Measurements from ENCODE around the gene COBL.

- TF ChIP-seq, protein P1, sequence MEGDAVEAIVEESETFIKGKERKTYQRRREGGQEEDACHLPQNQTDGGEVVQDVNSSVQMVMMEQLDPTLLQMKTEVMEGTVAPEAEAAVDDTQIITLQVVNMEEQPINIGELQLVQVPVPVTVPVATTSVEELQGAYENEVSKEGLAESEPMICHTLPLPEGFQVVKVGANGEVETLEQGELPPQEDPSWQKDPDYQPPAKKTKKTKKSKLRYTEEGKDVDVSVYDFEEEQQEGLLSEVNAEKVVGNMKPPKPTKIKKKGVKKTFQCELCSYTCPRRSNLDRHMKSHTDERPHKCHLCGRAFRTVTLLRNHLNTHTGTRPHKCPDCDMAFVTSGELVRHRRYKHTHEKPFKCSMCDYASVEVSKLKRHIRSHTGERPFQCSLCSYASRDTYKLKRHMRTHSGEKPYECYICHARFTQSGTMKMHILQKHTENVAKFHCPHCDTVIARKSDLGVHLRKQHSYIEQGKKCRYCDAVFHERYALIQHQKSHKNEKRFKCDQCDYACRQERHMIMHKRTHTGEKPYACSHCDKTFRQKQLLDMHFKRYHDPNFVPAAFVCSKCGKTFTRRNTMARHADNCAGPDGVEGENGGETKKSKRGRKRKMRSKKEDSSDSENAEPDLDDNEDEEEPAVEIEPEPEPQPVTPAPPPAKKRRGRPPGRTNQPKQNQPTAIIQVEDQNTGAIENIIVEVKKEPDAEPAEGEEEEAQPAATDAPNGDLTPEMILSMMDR (IDR thresholded peaks at IDR 0.05 in 2 of 3, conservative IDR thresholded peaks at IDR 0.05 in 1 of 3; ENCODE audit: insufficient read depth in 2 of 3, low read depth in 1 of 3, low read length in 3 of 3) = no peak
- TF ChIP-seq MBD1 (CRISPR knock-in tag; IDR thresholded peaks at IDR 0.05) (no peak), POLR2AphosphoS5 (IDR thresholded peaks at IDR 0.05; ENCODE audit: control insufficient read depth, insufficient read depth, low read depth, low read length) (no peak), NFXL1 (CRISPR knock-in tag; IDR thresholded peaks at IDR 0.05) (no peak), MED1 (CRISPR knock-in tag; IDR thresholded peaks at IDR 0.05; ENCODE audit: borderline replicate concordance) (no peak), FOXA1 (IDR thresholded peaks at IDR 0.05; ENCODE audit: borderline replicate concordance) (no peak), FOXJ3 (CRISPR knock-in tag; IDR thresholded peaks at IDR 0.05) (no peak), ZNF134 (CRISPR knock-in tag; conservative IDR thresholded peaks at IDR 0.05) (no peak), ESRRA (IDR thresholded peaks at IDR 0.05; ENCODE audit: borderline replicate concordance, low read depth) (no peak), POLR2AphosphoS2 (IDR thresholded peaks at IDR 0.05; ENCODE audit: low read length) (no peak), TEAD1 (CRISPR knock-in tag; IDR thresholded peaks at IDR 0.05) (no peak)
Observed at GRCh38 chr7:51062222-51062987, 254.2 kb downstream of the COBL start.
